Loucy (cell line): ENCODE measurements around the gene CD4.

Experiments used
- CTCF ChIP-seq: fragments of 200-600 bp; sonication (generic); conservative IDR thresholded peaks from 2 replicates; pipeline ENCODE4 v1.5.1; 2014; ENCODE audit warnings: mild to moderate bottlenecking, antibody characterized with exemption, low read length
- EZH2phosphoT487 ChIP-seq: fragments of 200-600 bp; IDR thresholded peaks from 2 replicates; pipeline ENCODE4 v1.6.1; 2018; ENCODE audit warnings: antibody characterized with exemption, mild to moderate bottlenecking, moderate library complexity, borderline replicate concordance

GRCh38 chr12:6790496-6791150, 1.3 kb downstream of the CD4 start:
- TF ChIP-seq CTCF (no peak), EZH2phosphoT487 (no peak)
